ENCODE results near the gene INPP1. TPM values are rescaled to one million over a fixed set of nuclear protein-coding genes. Genes with fewer than 3 reads are reported as not detected.

INPP1 gene
- total RNA-seq, 1 donor from 2014 or later: 11.7 TPM

DNA sequence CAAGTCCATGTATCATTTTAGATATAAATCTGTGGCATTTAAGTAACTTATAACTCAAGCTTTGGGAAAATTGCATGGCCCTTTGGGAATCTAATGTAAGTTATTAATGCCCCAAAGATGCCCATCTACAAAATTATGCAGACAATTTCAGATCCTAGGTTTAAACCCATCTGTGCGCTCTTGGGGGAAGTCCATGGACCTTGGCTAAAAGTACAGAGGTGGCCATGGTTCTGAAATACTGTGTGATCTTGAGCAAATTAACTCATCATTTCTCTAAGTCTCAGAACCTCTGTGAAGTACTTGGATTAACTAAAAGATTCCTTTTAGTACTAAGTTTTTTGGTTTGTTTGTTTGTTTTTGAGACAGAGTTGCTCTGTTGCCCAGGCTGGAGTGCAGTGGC, 19.5 kb downstream of the INPP1 start:
- Mint-ChIP-seq H3K27me3 (ENCODE audit: unreplicated experiment) (no peaks in the 10 kb centered on the region), H3K4me3 (ENCODE audit: unreplicated experiment) (no peak overlapping the region), H3K9me3 (ENCODE audit: unreplicated experiment) (no peaks in the 10 kb centered on the region), H3K36me3 (ENCODE audit: low read depth, unreplicated experiment) (peaks cover 3% of the 10 kb centered on the region), H3K4me1 (ENCODE audit: unreplicated experiment) (no peaks in the 10 kb centered on the region), H3K27ac (ENCODE audit: unreplicated experiment) (no peak overlapping the region)
- TF ChIP-seq, protein P1, sequence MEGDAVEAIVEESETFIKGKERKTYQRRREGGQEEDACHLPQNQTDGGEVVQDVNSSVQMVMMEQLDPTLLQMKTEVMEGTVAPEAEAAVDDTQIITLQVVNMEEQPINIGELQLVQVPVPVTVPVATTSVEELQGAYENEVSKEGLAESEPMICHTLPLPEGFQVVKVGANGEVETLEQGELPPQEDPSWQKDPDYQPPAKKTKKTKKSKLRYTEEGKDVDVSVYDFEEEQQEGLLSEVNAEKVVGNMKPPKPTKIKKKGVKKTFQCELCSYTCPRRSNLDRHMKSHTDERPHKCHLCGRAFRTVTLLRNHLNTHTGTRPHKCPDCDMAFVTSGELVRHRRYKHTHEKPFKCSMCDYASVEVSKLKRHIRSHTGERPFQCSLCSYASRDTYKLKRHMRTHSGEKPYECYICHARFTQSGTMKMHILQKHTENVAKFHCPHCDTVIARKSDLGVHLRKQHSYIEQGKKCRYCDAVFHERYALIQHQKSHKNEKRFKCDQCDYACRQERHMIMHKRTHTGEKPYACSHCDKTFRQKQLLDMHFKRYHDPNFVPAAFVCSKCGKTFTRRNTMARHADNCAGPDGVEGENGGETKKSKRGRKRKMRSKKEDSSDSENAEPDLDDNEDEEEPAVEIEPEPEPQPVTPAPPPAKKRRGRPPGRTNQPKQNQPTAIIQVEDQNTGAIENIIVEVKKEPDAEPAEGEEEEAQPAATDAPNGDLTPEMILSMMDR (IDR thresholded peaks at IDR 0.05; ENCODE audit: unreplicated experiment): no peak
- DNase-seq (ENCODE audit: low spot score): no peak

DNA sequence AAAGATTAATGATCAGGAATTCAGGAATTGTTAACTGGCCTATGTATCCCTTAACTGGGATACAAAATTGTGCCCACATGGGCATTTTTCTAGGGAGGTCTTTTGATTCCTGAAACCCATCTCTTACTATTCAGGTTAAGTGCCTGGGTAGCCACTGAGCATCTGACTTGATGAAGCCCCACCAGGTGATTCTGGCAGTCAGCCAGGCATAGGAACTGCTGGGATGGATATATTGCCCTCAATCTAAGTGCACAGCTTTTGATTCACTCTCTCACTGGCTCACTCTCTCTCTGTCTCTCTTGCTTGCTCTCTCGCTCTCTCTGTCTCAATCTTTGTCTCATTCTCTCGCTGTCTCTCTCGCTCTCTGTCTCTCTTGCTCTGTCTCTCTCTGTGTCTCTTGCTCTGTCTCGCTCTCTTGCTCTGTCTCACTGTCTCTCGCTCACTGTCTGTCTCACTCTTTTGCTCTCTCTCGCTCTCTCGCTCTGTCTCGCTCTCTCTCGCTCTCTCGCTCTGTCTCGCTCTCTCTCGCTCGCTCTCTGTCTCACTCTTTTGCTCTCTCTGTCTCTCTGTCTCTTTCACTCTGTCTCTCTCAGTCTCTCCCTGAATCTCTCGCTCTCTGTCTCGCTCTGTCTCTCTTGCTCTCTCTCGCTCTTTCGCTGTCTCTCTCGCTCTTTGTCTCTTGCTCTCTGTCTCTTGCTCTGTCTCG, 22.3 kb downstream of the INPP1 start:
- H3K4me1 Mint-ChIP-seq (ENCODE audit: unreplicated experiment): no peaks in the 10 kb centered on the region
- no peak for DNase-seq (ENCODE audit: low spot score)

DNA sequence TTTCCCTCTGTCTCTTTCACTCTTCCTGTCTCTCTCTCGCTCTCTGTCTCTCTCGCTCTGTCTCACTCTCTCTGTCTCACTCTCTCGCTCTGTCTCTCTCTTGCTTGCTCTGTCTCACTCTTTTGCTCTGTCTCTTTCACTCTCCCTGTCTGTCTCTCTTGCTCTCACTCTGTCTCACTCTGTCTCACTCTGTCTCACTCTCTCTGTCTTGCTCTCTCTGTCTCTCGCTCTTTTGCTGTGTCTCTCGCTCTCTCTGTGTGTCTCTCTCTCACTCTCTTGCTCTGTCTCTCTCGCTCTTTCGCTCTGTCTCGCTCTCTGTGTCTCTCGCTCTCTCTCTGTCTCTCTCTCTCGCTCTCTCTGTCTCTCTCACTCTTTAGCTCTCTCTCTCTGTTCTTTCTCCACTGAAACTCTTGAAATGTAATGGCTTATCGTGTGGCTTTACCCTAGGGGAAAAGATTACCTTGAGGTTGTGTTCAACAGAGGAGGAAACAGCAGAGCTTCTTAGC, 22.9 kb downstream of the INPP1 start:
- DNase-seq (ENCODE audit: low spot score): no peak
- Mint-ChIP-seq H3K9me3 (ENCODE audit: unreplicated experiment) (no peaks in the 10 kb centered on the region), H3K27me3 (ENCODE audit: unreplicated experiment) (no peaks in the 10 kb centered on the region)

More for the DNA sequence above, 22.3 kb downstream of the INPP1 start:
- H3K4me3 Mint-ChIP-seq (ENCODE audit: unreplicated experiment): no peak overlapping the region
- peaks cover 3% of the 10 kb centered on the region for H3K36me3 Mint-ChIP-seq (ENCODE audit: low read depth, unreplicated experiment)
- H3K9me3 Mint-ChIP-seq (ENCODE audit: unreplicated experiment): no peaks in the 10 kb centered on the region
- TF ChIP-seq, protein P1 (IDR thresholded peaks at IDR 0.05; ENCODE audit: unreplicated experiment): no peak
- no peak overlapping the region for H3K27ac Mint-ChIP-seq (ENCODE audit: unreplicated experiment)
- no peaks in the 10 kb centered on the region for H3K27me3 Mint-ChIP-seq (ENCODE audit: unreplicated experiment)

DNA sequence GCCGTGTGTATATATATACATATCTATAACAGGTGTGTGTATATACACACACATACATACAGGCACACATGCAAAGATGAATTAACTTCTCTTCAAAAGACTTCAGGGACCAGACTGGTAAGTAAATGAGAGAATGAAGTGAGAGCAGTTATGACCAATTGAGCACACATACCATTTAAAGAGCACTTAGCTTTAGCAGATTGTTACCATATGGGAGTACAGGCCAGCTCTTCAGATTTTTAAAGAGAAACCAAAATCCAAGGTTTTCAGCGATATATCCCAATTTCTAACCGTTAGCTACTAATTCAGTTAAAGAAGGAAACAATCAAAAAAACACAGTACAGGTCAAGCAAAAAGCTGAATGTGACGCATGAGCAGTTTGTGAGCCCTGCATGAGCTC, 23.7 kb downstream of the INPP1 start:
- Mint-ChIP-seq H3K36me3 (ENCODE audit: low read depth, unreplicated experiment) (peaks cover 3% of the 10 kb centered on the region), H3K27ac (ENCODE audit: unreplicated experiment) (no peak overlapping the region), H3K4me3 (ENCODE audit: unreplicated experiment) (no peak overlapping the region), H3K9me3 (ENCODE audit: unreplicated experiment) (no peaks in the 10 kb centered on the region), H3K27me3 (ENCODE audit: unreplicated experiment) (no peaks in the 10 kb centered on the region), H3K4me1 (ENCODE audit: unreplicated experiment) (no peaks in the 10 kb centered on the region)
- no peak for DNase-seq (ENCODE audit: low spot score)
- TF ChIP-seq, protein P1 (IDR thresholded peaks at IDR 0.05; ENCODE audit: unreplicated experiment): no peak

More for the DNA sequence above, 22.9 kb downstream of the INPP1 start:
- TF ChIP-seq, protein P1 (IDR thresholded peaks at IDR 0.05; ENCODE audit: unreplicated experiment): no peak
- H3K36me3 Mint-ChIP-seq (ENCODE audit: low read depth, unreplicated experiment): peaks cover 3% of the 10 kb centered on the region
- H3K27ac Mint-ChIP-seq (ENCODE audit: unreplicated experiment): no peak overlapping the region
- H3K4me1 Mint-ChIP-seq (ENCODE audit: unreplicated experiment): no peaks in the 10 kb centered on the region
- H3K4me3 Mint-ChIP-seq (ENCODE audit: unreplicated experiment): no peak overlapping the region

DNA sequence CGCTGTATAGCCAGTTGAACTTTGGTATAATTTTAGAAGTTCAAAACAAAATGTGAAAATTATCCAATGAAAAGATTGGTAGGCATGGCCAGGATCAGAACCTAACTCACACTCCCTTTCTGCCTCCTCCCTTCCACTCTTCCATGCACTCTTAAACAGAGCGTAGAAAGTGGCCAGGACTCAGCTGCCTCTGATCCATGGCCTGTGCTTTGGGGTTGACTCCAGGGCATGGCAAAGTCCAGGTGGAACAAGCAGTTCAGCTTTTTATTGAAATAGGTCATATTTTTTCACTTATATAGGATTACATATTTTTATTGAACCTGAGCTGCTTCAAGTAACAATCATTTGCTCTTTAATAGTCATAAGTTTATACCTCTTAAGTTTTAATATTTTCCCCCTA, 26.2 kb downstream of the INPP1 start:
- TF ChIP-seq, protein P1 (IDR thresholded peaks at IDR 0.05; ENCODE audit: unreplicated experiment): no peak
- H3K4me1 Mint-ChIP-seq (ENCODE audit: unreplicated experiment): no peaks in the 10 kb centered on the region
- no peaks in the 10 kb centered on the region for H3K9me3 Mint-ChIP-seq (ENCODE audit: unreplicated experiment)
- no peak overlapping the region for H3K27ac Mint-ChIP-seq (ENCODE audit: unreplicated experiment)
- no peaks in the 10 kb centered on the region for H3K36me3 Mint-ChIP-seq (ENCODE audit: low read depth, unreplicated experiment)
- no peak overlapping the region for H3K4me3 Mint-ChIP-seq (ENCODE audit: unreplicated experiment)
- peaks cover under 1% of the 10 kb centered on the region for H3K27me3 Mint-ChIP-seq (ENCODE audit: unreplicated experiment)
- no peak for DNase-seq (ENCODE audit: low spot score)

All from endothelial cell (in vitro differentiated cells).